HCT116 (cell line): ENCODE results near the gene ATG10. TPM values are rescaled to one million over a fixed set of nuclear protein-coding genes. Genes with fewer than 3 reads are reported as not detected.

ENCODE experiments used
- ATAC-seq: fragments of 200-7000 bp; cut with Tn5 transposase; 2 replicates; pipeline ENCODE4 v1.9.1; 2020; ENCODE audit warnings: mild to moderate bottlenecking, moderate library complexity
- BruUV-seq: library from RNA; stranded (reverse); fragments of 400-500 nt; replicated peaks from 2 replicates; lab custom pipeline; 2021; lab: Mats Ljungman, UMichigan
- CTCF ChIA-PET: fragments of 300-600 bp; sonication (Branson Sonifier 250); formaldehyde crosslinking; loops from one replicate; lab custom pipeline; 2021; ENCODE audit warnings: antibody characterized with exemption; lab: Charles Lee
- POLR2A ChIA-PET: fragments of 300-600, 350-600 bp; sonication (Branson Sonifier 250); formaldehyde crosslinking; loops from one replicate; lab custom pipeline; 2021; ENCODE audit warnings: antibody characterized with exemption; lab: Charles Lee
- RAD21 ChIA-PET, 2 experiments: fragments of 300-600 bp; sonication (Branson Sonifier 250); formaldehyde crosslinking; loops; one replicate each; lab custom pipeline; 2023; ENCODE audit warnings: low total read pairs in 2 of 2; ENCODE audit not compliant: uncharacterized antibody in 2 of 2, unreplicated experiment in 2 of 2, low non-redundant PET in 1 of 2; lab: Charles Lee
- DNase-seq: peaks from one replicate; pipeline ENCODE4 v3.0.0-alpha.2; 2010; ENCODE audit warnings: low read depth, low spot score
- H2AFZ ChIP-seq: fragments of 200-600 bp; shearing (Covaris generic), sonication (generic); 2 replicates; pipeline ENCODE4 v1.6.1; 2017; ENCODE audit warnings: low read depth, mixed run types, mixed read lengths, antibody characterized with exemption, low read length; ENCODE audit not compliant: poor library complexity, severe bottlenecking
- H3K27ac ChIP-seq: 2 replicates; pipeline ENCODE4 v1.5.1; 2012; ENCODE audit warnings: low read depth, low read length
- H3K27me3 ChIP-seq: fragments of 200-600 bp; sonication (generic); 2 replicates; pipeline ENCODE4 v1.6.1; 2016; ENCODE audit warnings: mixed run types, low read length, mixed read lengths; ENCODE audit not compliant: insufficient read depth
- H3K36me3 ChIP-seq, 2 experiments: fragments of 200-500 bp in 1 of 2; fragments of 200-600 bp in 1 of 2; sonication (Bioruptor generic) in 1 of 2; sonication (generic) in 1 of 2; 2 replicates each; pipeline versions ENCODE4 v1.5.1 to v1.6.1; 2014 to 2016; ENCODE audit warnings: low read length in 2 of 2, inconsistent platforms in 1 of 2, mixed read lengths in 1 of 2, mixed run types in 1 of 2; ENCODE audit not compliant: insufficient read depth in 2 of 2, control insufficient read depth in 1 of 2
- H3K4me1 ChIP-seq, 2 experiments: fragments of 200-600 bp in 1 of 2; sonication (generic) in 1 of 2; 2 replicates each; pipeline versions ENCODE4 v1.5.1 to v1.6.1; 2012 to 2017; ENCODE audit warnings: low read length in 2 of 2, inconsistent platforms in 1 of 2, mild to moderate bottlenecking in 1 of 2, mixed read lengths in 1 of 2, mixed run types in 1 of 2, moderate library complexity in 1 of 2; ENCODE audit not compliant: insufficient read depth in 2 of 2, control insufficient read depth in 1 of 2
- H3K4me2 ChIP-seq: fragments of 200-600 bp; sonication (generic); 2 replicates; pipeline ENCODE4 v1.6.1; 2017; ENCODE audit warnings: mixed run types, low read length, mixed read lengths
- H3K4me3 ChIP-seq, 2 experiments: fragments of 200-600 bp in 1 of 2; sonication (generic) in 1 of 2; replicated peaks in 1 of 2; 2 replicates each; pipeline ENCODE4 v1.5.1; 2011 to 2016; ENCODE audit warnings: low read length in 2 of 2, control low read depth in 1 of 2, low read depth in 1 of 2, mild to moderate bottlenecking in 1 of 2, mixed read lengths in 1 of 2, mixed run types in 1 of 2
- H3K79me2 ChIP-seq: fragments of 200-600 bp; sonication (generic); 2 replicates; pipeline ENCODE4 v1.6.1; 2017; ENCODE audit warnings: mild to moderate bottlenecking, mixed run types, low read length, moderate library complexity, mixed read lengths; ENCODE audit not compliant: insufficient read depth
- H3K9ac ChIP-seq: fragments of 200-600 bp; sonication (generic); 2 replicates; pipeline ENCODE4 v1.6.1; 2016; ENCODE audit warnings: low read length, mixed read lengths
- H3K9me2 ChIP-seq: fragments of 200-600 bp; sonication (generic), shearing (Covaris generic); 2 replicates; pipeline ENCODE4 v1.6.1; 2017; ENCODE audit warnings: mixed run types, mild to moderate bottlenecking, moderate library complexity; ENCODE audit not compliant: insufficient read depth
- H3K9me3 ChIP-seq, 2 experiments: fragments of 200-500 bp in 1 of 2; fragments of 200-600 bp in 1 of 2; sonication (Bioruptor generic) in 1 of 2; sonication (generic) in 1 of 2; 2 replicates each; pipeline ENCODE4 v1.6.1; 2014 to 2017; ENCODE audit warnings: low read length in 2 of 2, mixed read lengths in 2 of 2, inconsistent platforms in 1 of 2, low read depth in 1 of 2, mild to moderate bottlenecking in 1 of 2, mixed run types in 1 of 2, moderate library complexity in 1 of 2; ENCODE audit not compliant: control insufficient read depth in 1 of 2, insufficient read depth in 1 of 2
- H4K20me1 ChIP-seq: fragments of 200-600 bp; sonication (generic), shearing (Covaris generic); 2 replicates; pipeline ENCODE4 v1.6.1; 2017; ENCODE audit warnings: mixed run types, mild to moderate bottlenecking, moderate library complexity; ENCODE audit not compliant: insufficient read depth
- CBX3 ChIP-seq: IDR thresholded peaks from 2 replicates; pipeline ENCODE4 v1.6.1; 2012; ENCODE audit warnings: low read depth
- CTCF ChIP-seq, 3 experiments: fragments of 200-600 bp in 1 of 3; sonication (generic) in 1 of 3; IDR thresholded peaks in 2 of 3; conservative IDR thresholded peaks in 1 of 3; 2 replicates each; pipeline ENCODE4 v1.5.1; 2012 to 2017; ENCODE audit warnings: low read depth in 2 of 3, low read length in 2 of 3, antibody characterized with exemption in 1 of 3, borderline replicate concordance in 1 of 3, control low read depth in 1 of 3, mild to moderate bottlenecking in 1 of 3, mixed read lengths in 1 of 3, mixed run types in 1 of 3, moderate library complexity in 1 of 3; ENCODE audit not compliant: insufficient read depth in 1 of 3
- EGR1 ChIP-seq: IDR thresholded peaks from 2 replicates; pipeline ENCODE4 v1.6.1; 2012; ENCODE audit warnings: low read depth
- ELF1 ChIP-seq: IDR thresholded peaks from 2 replicates; pipeline ENCODE4 v1.6.1; 2012; ENCODE audit warnings: low read depth, borderline replicate concordance
- POLR2AphosphoS5 ChIP-seq: IDR thresholded peaks from 2 replicates; pipeline ENCODE4 v1.6.1; 2011; ENCODE audit warnings: mild to moderate bottlenecking, low read depth, low read length, moderate library complexity
- SP1 ChIP-seq: IDR thresholded peaks from 2 replicates; pipeline ENCODE4 v1.6.1; 2012; ENCODE audit warnings: low read depth
- TCF7L2 ChIP-seq: IDR thresholded peaks from 2 replicates; pipeline ENCODE4 v1.7.0; 2011; ENCODE audit warnings: borderline replicate concordance, inconsistent platforms; ENCODE audit not compliant: insufficient read depth, insufficient read length; ENCODE audit errors: extremely low read depth
- ZNF274 ChIP-seq: fragments of 200-500 bp; sonication (Bioruptor generic); IDR thresholded peaks from 2 replicates; pipeline ENCODE4 v1.6.1; 2014; ENCODE audit warnings: mild to moderate bottlenecking, low read depth, low read length, inconsistent platforms
- intact Hi-C: fragments of 100-400 bp; cut with micrococcal nuclease; formaldehyde crosslinking; loops from 2 replicates; pipeline ENCODE4 v1.10.0; 2022
- total RNA-seq: library from RNA; stranded (reverse); gene quantifications from one replicate; pipeline ENCODE4 v1.2.1, GENCODE V29; 2021; ENCODE audit not compliant: unreplicated experiment

ATG10 gene
- total RNA-seq, 1 experiment from 2014 or later: 9.4 TPM

GRCh38 chr5:81980160-81980559 is 8.3 kb downstream of the ATG10 start:
- BruUV-seq: no TSS peak
- Histone ChIP-seq H3K9me3 (no peaks in the 10 kb centered on the region), H3K27me3 (no peaks in the 10 kb centered on the region), H3K36me3 (no peaks in the 10 kb centered on the region), H3K9ac (no peak overlapping the region), H3K79me2 (no peaks in the 10 kb centered on the region), H3K4me3 (no peak overlapping the region), H3K4me1 (no peaks in the 10 kb centered on the region), H4K20me1 (no peaks in the 10 kb centered on the region)
- intact Hi-C loops: no loop called here
- DNase-seq (no peak), ATAC-seq (no peak)
- POLR2A ChIA-PET: interaction anchor here (0.9 kb wide), 1 partner anchor 8 kb away, joined by 4 read pairs; the partner anchor contains the start of gene ATG10
- RAD21 ChIA-PET: no interaction called here
- TF ChIP-seq EGR1: no peak
- no peak for TF ChIP-seq ELF1
- no peak for TF ChIP-seq POLR2AphosphoS5
- TF ChIP-seq CBX3: no peak
- no peak for TF ChIP-seq TCF7L2
- TF ChIP-seq CTCF (IDR thresholded peaks at IDR 0.05 in 2 of 3, conservative IDR thresholded peaks at IDR 0.05 in 1 of 3; ENCODE audit: borderline replicate concordance in 1 of 3, insufficient read depth in 1 of 3, low read depth in 2 of 3, low read length in 2 of 3): no peak
- TF ChIP-seq ZNF274: no peak
- no peak for TF ChIP-seq SP1
- TF ChIP-seq, all 23 proteins: peak for 0
- CTCF ChIA-PET: no interaction called here
- H3K4me2 ChIP-seq: no peak overlapping the region
- no peak overlapping the region for H2AFZ ChIP-seq
- H3K9me2 ChIP-seq: no peaks in the 10 kb centered on the region
- no peak overlapping the region for H3K27ac ChIP-seq
